ENCODE measurements around the gene PTCRA. TPM values are rescaled to one million over a fixed set of nuclear protein-coding genes. Genes with fewer than 3 reads are reported as not detected.

Gene PTCRA
- total RNA-seq, 2 donors from 2014 or later, result not detected

GRCh38 chr6:42933205-42933604, 17.4 kb downstream of the PTCRA start:
- TF ChIP-seq POLR2A (IDR thresholded peaks at IDR 0.05) (no peak), CTCF (IDR thresholded peaks at IDR 0.05) (no peak)
- ATAC-seq (no peak), DNase-seq (no peak)
- intact Hi-C loops (cut with DNase I), result no loop called here
- no peaks in the 10 kb centered on the region for H3K27me3 ChIP-seq
- 45 to 49% methylated on average over 3 of the region's 3 CpGs for WGBS, 2 donors
- H3K4me1 ChIP-seq, result peaks cover 71% of the 10 kb centered on the region
- peak overlapping the region in 2 of 4 donors; percentile 6 to 35 for H3K27ac ChIP-seq
- H3K36me3 ChIP-seq (replicated peaks in 1 of 2; ENCODE audit: insufficient read depth in 1 of 2, low read depth in 2 of 2), result peaks cover 0 to 14% of the 10 kb centered on the region in 2 donors
- H3K9me3 ChIP-seq, result no peaks in the 10 kb centered on the region
- no peak overlapping the region for H3K4me3 ChIP-seq

GRCh38 chr6:42935322-42935721, 19.5 kb downstream of the PTCRA start:
- H3K36me3 ChIP-seq (replicated peaks in 1 of 2; ENCODE audit: insufficient read depth in 1 of 2, low read depth in 2 of 2), result peaks cover 0 to 14% of the 10 kb centered on the region in 2 donors
- no peak overlapping the region for H3K27ac ChIP-seq
- WGBS, 2 donors, result 82 to 91% methylated on average over 6 to 7 of the region's 7 CpGs
- H3K27me3 ChIP-seq, result no peaks in the 10 kb centered on the region
- H3K4me1 ChIP-seq, result peaks cover 79% of the 10 kb centered on the region
- H3K9me3 ChIP-seq, result no peaks in the 10 kb centered on the region
- DNase-seq, result no peak
- intact Hi-C loops (cut with DNase I), result no loop called here
- ATAC-seq, result no peak
- TF ChIP-seq POLR2A (IDR thresholded peaks at IDR 0.05), result no peak
- no peak for TF ChIP-seq CTCF (IDR thresholded peaks at IDR 0.05)
- no peak overlapping the region for H3K4me3 ChIP-seq

GRCh38 chr6:42936398-42936797, 20.5 kb downstream of the PTCRA start:
- ATAC-seq (no peak), DNase-seq (no peak)
- Histone ChIP-seq H3K27ac (peak overlapping the region; percentile 92 to 98 (median 95)), H3K4me3 (no peak overlapping the region), H3K27me3 (no peaks in the 10 kb centered on the region), H3K9me3 (no peaks in the 10 kb centered on the region), H3K36me3 (replicated peaks in 1 of 2; ENCODE audit: insufficient read depth in 1 of 2, low read depth in 2 of 2) (peaks cover 0 to 14% of the 10 kb centered on the region in 2 donors), H3K4me1 (peaks cover 79% of the 10 kb centered on the region)
- 85 to 88% methylated on average over 11 of the region's 11 CpGs for WGBS, 2 donors
- intact Hi-C loops (cut with DNase I), result no loop called here
- no peak for TF ChIP-seq POLR2A (IDR thresholded peaks at IDR 0.05)
- TF ChIP-seq CTCF (IDR thresholded peaks at IDR 0.05), result no peak

GRCh38 chr6:42937548-42938427, 21.9 kb downstream of the PTCRA start:
- Histone ChIP-seq H3K36me3 (replicated peaks in 1 of 2; ENCODE audit: insufficient read depth in 1 of 2, low read depth in 2 of 2) (peaks cover 0 to 14% of the 10 kb centered on the region in 2 donors), H3K4me1 (peaks cover 78% of the 10 kb centered on the region), H3K27ac (peak overlapping the region; percentile 92 to 98 (median 95)), H3K27me3 (no peaks in the 10 kb centered on the region), H3K4me3 (no peak overlapping the region), H3K9me3 (no peaks in the 10 kb centered on the region)
- peak; percentile 49 to 74 (median 58) for DNase-seq
- intact Hi-C loops (cut with DNase I), result no loop called here
- ATAC-seq, result no peak
- no peak for TF ChIP-seq CTCF (IDR thresholded peaks at IDR 0.05)
- TF ChIP-seq POLR2A (IDR thresholded peaks at IDR 0.05), result peak in 1 of 3 donors; percentile 3
- WGBS, 2 donors, result 70 to 77% methylated on average over 8 to 13 of the region's 13 CpGs

Measured in body of pancreas (tissue), 4 donors.